Activated CD8-positive, alpha-beta memory T cell treated with anti-CD3 and anti-CD28 coated beads, Interleukin-2, amount 10 ng/mL, durations not matched to agents 7 days and 5 days (primary cell): ENCODE measurements around the gene EBI3. TPM values are rescaled to one million over a fixed set of nuclear protein-coding genes. Genes with fewer than 3 reads are reported as not detected.
"Not testable (repeated sequence)": the region's sequence is repeated elsewhere in the genome, so short reads cannot be mapped to it uniquely, and the experiment has no call there.

Source experiments
- ATAC-seq: fragments of 150-1000 bp; cut with Tn5 transposase; one replicate; pipeline ENCODE4 v1.10.0; 2021; ENCODE audit warnings: moderate library complexity
- CTCF ChIA-PET: fragments of 350-600 bp; sonication (Branson Sonifier 250); formaldehyde crosslinking; loops from one replicate; lab custom pipeline; 2021; ENCODE audit warnings: antibody characterized with exemption; lab: Charles Lee
- DNase-seq: peaks from one replicate; pipeline ENCODE4 v3.0.0-alpha.2; 2020
- H3K27ac Mint-ChIP-seq: one replicate; pipeline ENCODE4 v1.8.0; 2021; ENCODE audit warnings: mild to moderate bottlenecking, mixed read lengths
- H3K27me3 Mint-ChIP-seq: one replicate; pipeline ENCODE4 v1.8.0; 2021; ENCODE audit warnings: mixed read lengths
- H3K36me3 Mint-ChIP-seq: one replicate; pipeline ENCODE4 v1.8.0; 2021; ENCODE audit warnings: mild to moderate bottlenecking, mixed read lengths
- H3K4me1 Mint-ChIP-seq: one replicate; pipeline ENCODE4 v1.8.0; 2021; ENCODE audit warnings: mixed read lengths
- H3K4me3 Mint-ChIP-seq: one replicate; pipeline ENCODE4 v1.8.0; 2021; ENCODE audit warnings: mild to moderate bottlenecking, moderate library complexity, mixed read lengths
- H3K9me3 Mint-ChIP-seq: one replicate; pipeline ENCODE4 v1.8.0; 2022; ENCODE audit warnings: low read depth, mixed read lengths
- total RNA-seq, 2 experiments: library from RNA; stranded (reverse); gene quantifications; one replicate each; pipeline ENCODE4 v1.2.3, GENCODE V29; 2021

EBI3 gene
- total RNA-seq, 2 experiments from 2014 or later, result 2.6 to 14.7 TPM

DNA sequence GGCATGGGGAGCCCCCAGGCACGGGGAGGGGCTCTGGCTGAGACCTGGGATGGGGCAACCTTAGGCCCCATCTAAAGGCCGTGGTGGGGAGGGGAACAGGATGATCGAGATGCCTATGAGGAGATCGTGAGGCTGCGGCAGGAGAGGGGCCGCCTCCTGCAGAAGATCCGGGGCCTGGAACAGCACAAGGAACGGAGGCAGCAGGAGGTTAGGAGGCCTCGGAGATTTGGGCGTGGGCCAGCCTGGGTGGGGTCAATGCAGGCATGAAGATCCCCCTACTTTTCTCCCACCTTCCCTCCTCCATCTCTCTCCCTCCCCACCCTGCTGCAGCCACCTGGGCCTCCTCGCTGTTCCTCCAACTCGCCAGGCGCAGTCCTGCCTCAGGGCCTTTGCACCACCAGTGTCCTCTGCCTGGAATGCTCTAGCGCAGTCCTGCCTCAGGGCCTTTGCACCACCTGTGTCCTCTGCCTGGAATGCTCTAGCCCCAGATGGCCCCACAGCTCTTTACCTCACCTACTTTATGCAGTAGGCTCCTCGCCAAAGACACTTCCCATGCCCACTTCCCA lies 19.1 kb upstream of the EBI3 start:
- ATAC-seq (no peak), DNase-seq (no peak)
- H3K36me3 Mint-ChIP-seq, result no peaks in the 10 kb centered on the region
- peaks cover 4% of the 10 kb centered on the region for H3K27me3 Mint-ChIP-seq
- H3K4me1 Mint-ChIP-seq, result peaks cover 10% of the 10 kb centered on the region
- H3K4me3 Mint-ChIP-seq, result no peak overlapping the region
- H3K9me3 Mint-ChIP-seq, result no peaks in the 10 kb centered on the region
- no peak overlapping the region for H3K27ac Mint-ChIP-seq
- CTCF ChIA-PET, result interaction anchor here (1.2 kb wide), 1 partner anchor 72 kb away, joined by 3 read pairs; no protein-coding TSS in a partner anchor

GRCh38 chr19:4213116-4213515 lies 16.2 kb upstream of the EBI3 start:
- Mint-ChIP-seq H3K4me1 (peaks cover 10% of the 10 kb centered on the region), H3K4me3 (no peak overlapping the region), H3K27me3 (peaks cover 4% of the 10 kb centered on the region), H3K9me3 (no peaks in the 10 kb centered on the region), H3K36me3 (peaks cover 1% of the 10 kb centered on the region), H3K27ac (no peak overlapping the region)
- ATAC-seq (no peak), DNase-seq (no peak)
- CTCF ChIA-PET, result interaction anchor here (0.6 kb wide), 1 partner anchor 1140 kb away, joined by 3 read pairs; no protein-coding TSS in a partner anchor

DNA sequence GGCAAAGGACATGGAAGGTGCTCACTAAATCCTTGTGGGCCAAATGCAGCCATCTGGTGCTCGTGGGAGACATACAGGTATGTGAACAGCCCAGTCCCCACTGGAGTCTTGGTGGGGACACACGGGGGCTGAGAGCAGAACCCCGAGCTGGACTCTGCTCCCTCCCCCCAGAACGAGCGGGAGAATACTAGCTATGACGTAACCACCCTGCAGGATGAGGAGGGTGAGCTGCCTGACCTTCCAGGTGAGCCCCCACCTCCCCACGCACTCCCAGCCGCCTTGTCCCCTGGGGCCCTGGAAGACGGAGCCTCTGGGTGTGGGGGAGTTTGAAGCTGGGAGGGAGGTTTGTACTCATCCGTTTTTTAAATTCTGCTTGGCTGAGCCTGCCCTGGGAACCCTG lies 13.5 kb upstream of the EBI3 start:
- H3K27me3 Mint-ChIP-seq, result peaks cover 4% of the 10 kb centered on the region
- H3K4me1 Mint-ChIP-seq, result peaks cover 10% of the 10 kb centered on the region
- no peak overlapping the region for H3K4me3 Mint-ChIP-seq
- H3K27ac Mint-ChIP-seq, result no peak overlapping the region
- H3K36me3 Mint-ChIP-seq, result peaks cover 1% of the 10 kb centered on the region
- no peaks in the 10 kb centered on the region for H3K9me3 Mint-ChIP-seq
- DNase-seq (no peak), ATAC-seq (no peak)
- CTCF ChIA-PET, result interaction anchor here (0.7 to 2.8 kb wide), 2 partner anchors 8 to 16 kb away, joined by 3 to 11 read pairs; no protein-coding TSS in a partner anchor

DNA sequence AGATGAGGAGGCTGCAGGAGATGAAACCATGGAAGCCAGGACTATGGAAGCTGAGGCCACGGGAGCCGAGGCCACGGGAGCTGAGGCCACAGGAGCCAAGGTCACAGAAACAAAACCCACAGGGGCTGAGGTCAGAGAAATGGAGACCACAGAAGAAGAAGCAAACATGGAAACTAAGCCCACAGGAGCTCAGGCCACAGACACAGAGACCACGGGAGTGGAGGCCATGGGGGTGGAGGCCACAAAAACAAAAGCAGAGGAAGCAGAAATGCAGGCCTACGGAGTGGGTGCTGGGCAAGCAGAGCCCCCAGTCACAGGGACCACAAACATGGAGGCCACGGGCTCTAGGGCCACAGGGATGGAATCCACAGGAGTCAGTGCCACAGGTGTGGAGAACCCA lies 12.5 kb upstream of the EBI3 start:
- no peaks in the 10 kb centered on the region for H3K9me3 Mint-ChIP-seq
- H3K27ac Mint-ChIP-seq, result no peak overlapping the region
- DNase-seq (no peak), ATAC-seq (no peak)
- CTCF ChIA-PET, result interaction anchor here (1.1 to 2.8 kb wide), 2 partner anchors 9 to 76 kb away, joined by 3 to 11 read pairs; no protein-coding TSS in a partner anchor
- peaks cover 10% of the 10 kb centered on the region for H3K4me1 Mint-ChIP-seq
- H3K4me3 Mint-ChIP-seq, result no peak overlapping the region
- H3K27me3 Mint-ChIP-seq, result peaks cover 4% of the 10 kb centered on the region
- H3K36me3 Mint-ChIP-seq, result peaks cover 1% of the 10 kb centered on the region

GRCh38 chr19:4217429-4218264 lies 11.7 kb upstream of the EBI3 start:
- H3K27me3 Mint-ChIP-seq, result no peaks in the 10 kb centered on the region
- H3K4me1 Mint-ChIP-seq, result peaks cover 10% of the 10 kb centered on the region
- no peak for ATAC-seq
- H3K36me3 Mint-ChIP-seq, result peaks cover 1% of the 10 kb centered on the region
- H3K4me3 Mint-ChIP-seq, result no peak overlapping the region
- CTCF ChIA-PET, result interaction anchor here (1.1 to 2.8 kb wide), 2 partner anchors 10 to 77 kb away, joined by 3 to 11 read pairs; no protein-coding TSS in a partner anchor
- no peak for DNase-seq
- no peaks in the 10 kb centered on the region for H3K9me3 Mint-ChIP-seq
- H3K27ac Mint-ChIP-seq, result no peak overlapping the region

DNA sequence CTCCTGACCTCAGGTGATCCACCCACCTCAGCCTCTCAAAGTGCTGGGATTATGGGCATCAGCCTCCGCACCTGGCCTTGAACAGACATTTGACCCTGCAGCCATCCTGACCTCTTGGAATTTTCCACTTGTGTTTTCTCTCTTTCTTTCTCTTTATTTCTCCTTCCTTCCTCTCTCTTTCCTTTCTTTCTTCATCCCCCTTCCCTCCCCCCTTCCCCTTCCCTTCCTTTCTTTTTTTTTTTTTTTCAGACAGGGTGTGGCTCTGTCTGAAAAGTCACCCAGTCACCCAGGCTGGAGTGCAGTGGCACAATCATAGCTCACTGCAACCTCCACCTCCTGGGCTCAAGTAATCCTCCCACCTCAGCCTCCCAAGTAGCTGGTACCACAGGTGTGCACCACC lies 10.8 kb upstream of the EBI3 start:
- H3K27ac Mint-ChIP-seq, H3K4me3 Mint-ChIP-seq, H3K4me1 Mint-ChIP-seq, DNase-seq, H3K9me3 Mint-ChIP-seq, ATAC-seq, H3K27me3 Mint-ChIP-seq, H3K36me3 Mint-ChIP-seq: not testable (repeated sequence)
- CTCF ChIA-PET, result interaction anchor here (1.8 to 2.8 kb wide), 2 partner anchors 11 to 32 kb away, joined by 4 to 11 read pairs; no protein-coding TSS in a partner anchor

GRCh38 chr19:4220188-4220587 lies 9.1 kb upstream of the EBI3 start:
- H3K27me3 Mint-ChIP-seq, result no peaks in the 10 kb centered on the region
- no peak overlapping the region for H3K27ac Mint-ChIP-seq
- DNase-seq (no peak), ATAC-seq (no peak)
- H3K9me3 Mint-ChIP-seq, result no peaks in the 10 kb centered on the region
- H3K4me3 Mint-ChIP-seq, result no peak overlapping the region
- H3K36me3 Mint-ChIP-seq, result peaks cover 1% of the 10 kb centered on the region
- CTCF ChIA-PET, result interaction anchor here (1.8 to 3.2 kb wide), 2 partner anchors 13 to 34 kb away, joined by 4 to 14 read pairs; no protein-coding TSS in a partner anchor
- no peaks in the 10 kb centered on the region for H3K4me1 Mint-ChIP-seq

- peaks cover 3% of the 10 kb centered on the region for H3K27me3 Mint-ChIP-seq
- no peaks in the 10 kb centered on the region for H3K9me3 Mint-ChIP-seq
- ATAC-seq (no peak), DNase-seq (no peak)
- no peak overlapping the region for H3K4me3 Mint-ChIP-seq
- no peaks in the 10 kb centered on the region for H3K36me3 Mint-ChIP-seq
- H3K27ac Mint-ChIP-seq, result no peak overlapping the region
- H3K4me1 Mint-ChIP-seq, result peaks cover 3% of the 10 kb centered on the region
- CTCF ChIA-PET, result no interaction called here
Measured at GRCh38 chr19:4224470-4224869, 4.9 kb upstream of the EBI3 start.

- Mint-ChIP-seq H3K4me1 (peaks cover 6% of the 10 kb centered on the region), H3K27ac (no peak overlapping the region), H3K36me3 (no peaks in the 10 kb centered on the region), H3K4me3 (no peak overlapping the region), H3K27me3 (peaks cover 3% of the 10 kb centered on the region), H3K9me3 (no peaks in the 10 kb centered on the region)
- DNase-seq (no peak), ATAC-seq (no peak)
- CTCF ChIA-PET, result no interaction called here
Measured at GRCh38 chr19:4225885-4226284, 3.4 kb upstream of the EBI3 start.

GRCh38 chr19:4227771-4228170 lies 1.6 kb upstream of the EBI3 start:
- CTCF ChIA-PET, result no interaction called here
- Mint-ChIP-seq H3K4me3 (no peak overlapping the region), H3K36me3 (no peaks in the 10 kb centered on the region), H3K4me1 (peaks cover 6% of the 10 kb centered on the region), H3K27ac (no peak overlapping the region), H3K27me3 (peaks cover 3% of the 10 kb centered on the region), H3K9me3 (no peaks in the 10 kb centered on the region)
- DNase-seq (no peak), ATAC-seq (no peak)

- H3K4me1 Mint-ChIP-seq, result peaks cover 8% of the 10 kb centered on the region
- H3K9me3 Mint-ChIP-seq, result no peaks in the 10 kb centered on the region
- no peak overlapping the region for H3K27ac Mint-ChIP-seq
- H3K36me3 Mint-ChIP-seq, result no peaks in the 10 kb centered on the region
- H3K4me3 Mint-ChIP-seq, result no peak overlapping the region
- H3K27me3 Mint-ChIP-seq, result peaks cover 3% of the 10 kb centered on the region
- no peak for DNase-seq
- ATAC-seq, result no peak
- CTCF ChIA-PET, result no interaction called here
Measured at GRCh38 chr19:4228765-4229178, 551 bp upstream of the EBI3 start.

DNA sequence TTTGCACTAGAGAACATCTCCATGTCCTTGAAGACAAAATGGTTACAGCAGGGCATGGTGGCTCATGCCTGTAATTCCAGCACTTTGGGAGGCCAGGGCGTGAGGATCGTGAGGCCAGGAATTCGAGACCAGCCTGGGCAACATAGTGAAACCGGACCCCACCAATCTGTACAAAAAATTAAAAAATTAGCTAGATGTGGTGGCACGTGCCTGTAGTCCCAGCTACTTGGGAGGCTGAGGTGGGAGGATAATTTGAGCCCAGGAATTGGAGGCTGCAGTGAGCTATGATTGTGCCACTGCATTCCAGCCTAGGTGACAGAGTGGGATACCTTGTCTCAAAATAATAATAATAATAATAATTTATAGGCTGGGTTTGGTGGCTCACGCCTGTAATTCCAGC lies 914 bp downstream of the EBI3 start:
- H3K4me3 Mint-ChIP-seq, H3K4me1 Mint-ChIP-seq, ATAC-seq, H3K36me3 Mint-ChIP-seq, H3K9me3 Mint-ChIP-seq, H3K27ac Mint-ChIP-seq, DNase-seq, H3K27me3 Mint-ChIP-seq: not testable (repeated sequence)
- CTCF ChIA-PET, result interaction anchor here (0.6 to 0.7 kb wide), 2 partner anchors 26 to 414 kb away, joined by 3 to 4 read pairs; no protein-coding TSS in a partner anchor

DNA sequence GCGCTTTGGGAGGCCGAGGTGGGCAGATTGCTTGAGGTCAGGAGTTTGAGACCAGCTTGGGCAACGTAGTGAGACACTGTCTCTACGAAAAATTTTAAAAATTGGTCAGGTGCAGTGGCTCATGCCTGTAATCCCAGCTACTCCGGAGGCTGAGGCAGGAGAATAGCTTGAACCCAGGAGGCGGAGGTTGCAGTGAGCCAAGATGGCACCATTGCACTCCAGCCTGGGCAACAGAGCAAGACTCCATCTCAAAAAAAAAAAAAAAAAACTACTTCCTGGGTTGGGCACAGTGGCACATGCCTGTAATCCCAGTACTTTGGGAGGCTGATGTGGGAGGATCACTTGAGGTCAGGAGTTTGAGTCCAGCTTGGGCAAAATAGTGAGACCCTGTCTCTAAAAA lies 2.2 kb downstream of the EBI3 start:
- not testable (repeated sequence) for H3K27ac Mint-ChIP-seq, H3K4me3 Mint-ChIP-seq, H3K9me3 Mint-ChIP-seq, H3K4me1 Mint-ChIP-seq, H3K36me3 Mint-ChIP-seq, H3K27me3 Mint-ChIP-seq, DNase-seq, ATAC-seq
- CTCF ChIA-PET, result interaction anchor here (0.6 to 4.0 kb wide), 5 partner anchors 10 to 976 kb away, joined by 3 to 14 read pairs (median 3); no protein-coding TSS in a partner anchor
